ENCODE results near the gene ASNSD1.
A peak's percentile ranks its signal among the peaks of the same experiment; 100 is the strongest.

DNA sequence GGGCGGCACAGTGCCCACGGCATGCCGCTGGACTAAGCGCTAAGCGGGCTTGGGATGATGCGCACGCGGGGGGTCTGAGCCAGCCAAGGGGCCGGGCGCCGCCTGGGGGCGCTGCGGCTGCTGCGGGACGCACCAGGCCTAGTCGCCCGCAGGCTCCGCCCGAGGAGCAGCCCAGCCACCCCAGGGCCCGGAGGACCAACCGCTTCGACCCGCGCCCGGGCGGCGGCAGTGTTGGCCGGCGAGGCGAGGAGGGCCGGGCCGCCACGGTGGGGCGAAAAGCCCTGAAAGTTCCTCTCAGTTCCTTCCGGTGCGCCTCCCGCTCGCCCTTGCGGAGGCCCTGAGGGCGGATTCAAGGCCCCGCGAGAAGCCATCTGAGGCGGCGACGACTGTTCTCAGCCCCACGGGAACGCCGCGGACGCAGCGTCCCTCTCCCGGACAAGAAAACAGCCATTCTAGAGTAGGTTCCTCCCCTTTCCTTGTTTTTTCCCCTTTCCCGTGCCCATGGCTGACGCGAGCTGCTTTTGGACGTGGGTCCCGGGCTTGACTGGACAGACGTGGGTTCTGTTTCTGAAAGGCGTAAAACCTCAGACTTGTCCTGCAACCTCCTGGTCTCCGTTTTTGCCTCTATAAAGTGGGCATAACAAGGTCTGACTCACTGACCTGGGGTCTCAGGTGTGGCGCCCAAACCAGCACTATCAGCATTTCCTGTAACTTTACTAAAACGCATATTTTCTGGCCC, 13.3 kb downstream of the ASNSD1 start, which contains the start of gene ANKAR:
- TF ChIP-seq, protein P1, sequence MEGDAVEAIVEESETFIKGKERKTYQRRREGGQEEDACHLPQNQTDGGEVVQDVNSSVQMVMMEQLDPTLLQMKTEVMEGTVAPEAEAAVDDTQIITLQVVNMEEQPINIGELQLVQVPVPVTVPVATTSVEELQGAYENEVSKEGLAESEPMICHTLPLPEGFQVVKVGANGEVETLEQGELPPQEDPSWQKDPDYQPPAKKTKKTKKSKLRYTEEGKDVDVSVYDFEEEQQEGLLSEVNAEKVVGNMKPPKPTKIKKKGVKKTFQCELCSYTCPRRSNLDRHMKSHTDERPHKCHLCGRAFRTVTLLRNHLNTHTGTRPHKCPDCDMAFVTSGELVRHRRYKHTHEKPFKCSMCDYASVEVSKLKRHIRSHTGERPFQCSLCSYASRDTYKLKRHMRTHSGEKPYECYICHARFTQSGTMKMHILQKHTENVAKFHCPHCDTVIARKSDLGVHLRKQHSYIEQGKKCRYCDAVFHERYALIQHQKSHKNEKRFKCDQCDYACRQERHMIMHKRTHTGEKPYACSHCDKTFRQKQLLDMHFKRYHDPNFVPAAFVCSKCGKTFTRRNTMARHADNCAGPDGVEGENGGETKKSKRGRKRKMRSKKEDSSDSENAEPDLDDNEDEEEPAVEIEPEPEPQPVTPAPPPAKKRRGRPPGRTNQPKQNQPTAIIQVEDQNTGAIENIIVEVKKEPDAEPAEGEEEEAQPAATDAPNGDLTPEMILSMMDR (conservative IDR thresholded peaks at IDR 0.05), result peak; percentile 63; the same call in 1 of the 2 replicates
- no peak for TF ChIP-seq EZH2 (IDR thresholded peaks at IDR 0.05; ENCODE audit: low read depth)

Data from PC-9 (cell line).